Dermis microvascular lymphatic vessel endothelial cell (primary cell): ENCODE results near the gene TNFRSF17. TPM values are rescaled to one million over a fixed set of nuclear protein-coding genes. Genes with fewer than 3 reads are reported as not detected.
"Not testable (repeated sequence)": the region's sequence is repeated elsewhere in the genome, so short reads cannot be mapped to it uniquely, and the experiment has no call there.

ENCODE experiments used
- DNase-seq, 2 donors: peaks; one replicate each; pipeline versions ENCODE4 v3.0.0 to v3.0.0-alpha.2; 2010; ENCODE audit warnings: low read depth in 2 of 2
- total RNA-seq: library from RNA; depleted of rRNA; stranded (reverse); fragments of >200 nt; gene quantifications from 2 replicates; pipeline ENCODE4 v1.2.1, GENCODE V29; 2014

TNFRSF17 gene
- total RNA-seq, 1 donor from 2014 or later: not detected

- not testable (repeated sequence) for DNase-seq
Measured at GRCh38 chr16:11970292-11970691, 5.3 kb downstream of the TNFRSF17 start.

GRCh38 chr16:11972128-11972527, 7.1 kb downstream of the TNFRSF17 start:
- peak in 1 of 2 donors; percentile 46 for DNase-seq

- no peak for DNase-seq
Measured at GRCh38 chr16:11973070-11973469, 8.1 kb downstream of the TNFRSF17 start.

GRCh38 chr16:11976850-11977375, 11.9 kb downstream of the TNFRSF17 start:
- DNase-seq: peak in 1 of 2 donors; percentile 10

GRCh38 chr16:11977376-11978041, 12.5 kb downstream of the TNFRSF17 start:
- peak in 1 of 2 donors; percentile 21 for DNase-seq

GRCh38 chr16:11978080-11978479, 13.1 kb downstream of the TNFRSF17 start:
- DNase-seq: no peak

DNA sequence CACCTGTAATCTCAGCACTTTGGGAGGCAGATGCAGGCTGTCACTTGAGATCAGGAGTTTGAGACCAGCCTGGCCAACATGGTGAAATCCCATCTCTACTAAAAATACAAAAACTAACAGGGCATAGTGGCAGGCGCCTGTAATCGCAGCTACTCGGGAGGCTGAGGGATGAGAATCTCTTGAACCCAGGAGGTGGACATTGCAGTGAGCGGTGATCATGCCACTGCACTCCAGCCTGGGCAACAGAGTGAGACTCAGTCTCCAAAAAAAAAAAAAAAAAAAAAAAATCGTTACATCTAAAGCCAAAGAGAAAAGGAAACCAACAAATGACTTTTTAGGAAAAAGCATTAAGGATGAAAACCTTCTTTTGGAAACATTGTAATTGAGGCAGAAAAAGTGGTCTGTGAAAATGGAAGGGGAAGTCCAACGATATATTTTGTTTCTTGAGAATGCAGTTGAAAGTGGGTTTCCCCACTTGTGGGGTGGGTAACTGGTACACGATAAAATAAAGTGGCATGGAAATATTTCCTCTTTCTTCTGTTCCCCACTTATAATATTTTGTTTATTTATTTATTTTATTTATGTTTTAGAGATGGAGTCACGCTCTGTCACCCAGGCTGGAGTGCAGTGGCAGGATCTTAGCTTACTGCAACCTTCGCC, 14.1 kb downstream of the TNFRSF17 start:
- DNase-seq: no peak

- no peak for DNase-seq
Measured at GRCh38 chr16:11980136-11980844, 15.3 kb downstream of the TNFRSF17 start.

DNA sequence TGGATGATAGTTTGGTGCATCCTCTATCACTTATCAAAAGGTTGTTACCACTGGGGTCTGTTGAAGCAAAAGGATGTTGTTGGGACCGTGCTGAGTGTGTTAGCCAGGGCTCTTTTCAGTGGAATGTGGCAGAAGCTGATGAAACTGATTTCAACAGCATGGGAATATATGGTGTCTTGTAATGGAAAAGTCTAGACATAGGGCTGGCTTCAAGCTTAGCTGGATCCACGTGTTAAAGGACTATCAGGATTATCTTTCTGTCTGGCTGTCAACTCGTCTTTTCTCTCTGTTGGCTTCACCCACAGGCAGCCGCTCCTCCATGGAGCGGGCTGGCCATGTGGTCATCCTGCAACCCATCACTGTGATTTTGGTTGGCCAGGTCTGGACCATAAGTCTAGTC, 20.2 kb downstream of the TNFRSF17 start:
- no peak for DNase-seq

GRCh38 chr16:11986521-11987057, 21.6 kb downstream of the TNFRSF17 start:
- DNase-seq: no peak

DNA sequence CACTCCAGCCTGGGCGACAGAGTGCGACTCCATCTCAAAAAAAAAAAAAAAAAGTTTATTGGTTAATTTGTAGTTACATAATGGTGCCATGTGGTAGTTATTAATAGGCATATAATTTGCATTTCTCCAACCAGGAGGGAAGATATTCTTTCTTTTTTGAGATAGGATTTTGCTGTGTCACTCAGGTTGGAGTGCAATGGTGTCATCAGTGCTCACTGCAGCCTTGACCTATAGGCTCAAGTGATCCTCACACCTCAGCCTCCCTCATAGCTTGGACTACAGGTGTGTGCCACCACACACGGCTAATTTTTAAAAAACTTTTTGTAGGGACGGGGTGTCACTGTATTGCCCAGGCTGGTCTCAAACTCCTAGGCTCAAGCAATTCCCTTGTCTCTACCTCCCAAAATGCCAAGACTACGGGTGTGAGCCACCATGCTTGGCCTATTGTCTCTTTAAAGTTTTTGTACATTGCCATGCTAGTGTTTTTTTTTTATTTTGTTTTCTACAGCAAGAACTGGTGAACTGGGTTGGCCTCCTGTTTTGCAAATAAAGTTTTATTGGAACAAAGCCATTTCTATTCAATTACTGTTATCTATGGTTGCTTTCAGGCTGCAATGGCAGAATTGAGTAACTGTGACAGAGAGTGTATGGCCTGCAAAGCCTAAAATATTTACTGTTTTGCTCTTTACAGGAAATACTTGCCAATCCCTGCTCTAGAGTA, 23.4 kb downstream of the TNFRSF17 start:
- no peak for DNase-seq

DNA sequence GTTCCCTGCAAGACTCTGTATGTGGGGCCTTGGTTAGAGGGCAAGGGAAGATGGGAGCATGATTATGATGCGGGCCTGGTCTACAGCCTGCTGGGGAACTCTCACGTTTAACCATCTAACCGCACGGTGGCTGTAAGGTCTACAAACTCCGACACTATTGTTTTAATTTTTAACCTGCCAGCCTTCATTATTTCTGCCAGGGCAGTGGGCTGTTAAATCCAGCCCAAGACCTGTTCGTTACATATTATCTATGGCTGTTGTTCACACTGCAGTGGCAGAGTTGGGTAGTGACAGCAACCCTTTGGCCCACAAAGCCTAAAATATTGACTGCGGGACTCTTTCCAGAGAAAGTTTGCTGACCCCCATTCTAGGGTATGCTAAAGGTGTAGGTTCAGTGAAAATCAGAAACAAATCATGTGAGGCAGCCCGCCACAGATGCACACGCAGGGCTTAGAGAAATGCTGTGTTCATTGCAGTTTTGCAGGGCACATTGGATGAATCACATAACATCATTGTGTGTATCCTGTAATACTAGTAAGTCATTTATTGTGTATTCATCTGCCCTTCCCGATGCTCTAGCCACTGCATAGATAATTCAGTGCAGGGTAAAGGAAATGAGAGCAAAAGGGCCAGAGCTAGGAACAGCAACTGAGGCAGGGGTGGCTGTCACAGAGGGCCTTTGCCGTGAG, 25.8 kb downstream of the TNFRSF17 start:
- DNase-seq: no peak

GRCh38 chr16:11992008-11992584, 27.1 kb downstream of the TNFRSF17 start:
- no peak for DNase-seq

DNA sequence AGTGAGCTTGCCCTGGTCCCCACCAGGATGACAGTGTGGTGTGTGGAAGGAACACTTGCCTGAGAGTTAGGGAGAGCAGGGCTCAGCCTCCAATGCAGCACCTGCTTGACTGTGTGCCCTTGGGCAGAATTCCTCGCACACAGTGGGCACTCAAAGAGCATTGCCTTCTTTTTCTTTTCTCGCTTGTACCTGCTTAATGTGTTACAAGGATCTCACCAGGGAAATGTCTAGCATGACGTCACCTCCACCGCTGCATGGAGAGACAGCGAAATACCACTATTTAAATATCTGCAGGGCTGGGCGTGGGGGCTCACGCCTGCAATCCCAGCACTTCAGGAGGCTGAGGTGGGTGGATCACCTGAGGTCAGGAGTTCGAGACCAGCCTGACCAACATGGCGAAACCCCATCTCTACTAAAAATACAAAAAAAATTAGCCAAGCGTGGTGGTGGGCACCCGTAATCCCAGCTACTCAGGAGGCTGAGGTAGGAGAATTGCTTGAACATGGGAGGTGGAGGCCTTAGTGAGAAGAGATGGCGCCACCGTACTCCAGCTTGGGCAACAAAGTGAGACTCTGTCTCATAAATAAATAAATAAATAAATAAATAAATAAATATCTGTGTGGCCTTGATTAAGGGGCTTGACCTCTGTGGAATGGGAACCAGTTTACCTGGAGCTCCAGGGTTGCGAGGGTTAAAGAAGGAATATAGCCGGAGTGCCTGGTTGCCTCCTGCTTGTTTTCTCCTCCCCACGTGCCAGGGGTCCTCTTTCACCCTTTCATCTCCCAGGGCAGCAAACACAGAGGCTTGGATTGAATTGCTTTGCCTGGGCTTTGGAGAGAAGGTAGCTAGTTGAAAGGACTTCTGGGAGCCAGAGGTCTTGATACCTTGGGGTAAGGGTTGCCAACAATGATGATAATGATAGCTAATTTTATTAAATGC, 27.8 kb downstream of the TNFRSF17 start:
- DNase-seq: no peak

GRCh38 chr16:11994143-11995119, 29.4 kb downstream of the TNFRSF17 start:
- peak; percentile 74 to 78 for DNase-seq

GRCh38 chr16:11996433-11997330, 31.7 kb downstream of the TNFRSF17 start:
- DNase-seq: peak in 1 of 2 donors; percentile 3

DNA sequence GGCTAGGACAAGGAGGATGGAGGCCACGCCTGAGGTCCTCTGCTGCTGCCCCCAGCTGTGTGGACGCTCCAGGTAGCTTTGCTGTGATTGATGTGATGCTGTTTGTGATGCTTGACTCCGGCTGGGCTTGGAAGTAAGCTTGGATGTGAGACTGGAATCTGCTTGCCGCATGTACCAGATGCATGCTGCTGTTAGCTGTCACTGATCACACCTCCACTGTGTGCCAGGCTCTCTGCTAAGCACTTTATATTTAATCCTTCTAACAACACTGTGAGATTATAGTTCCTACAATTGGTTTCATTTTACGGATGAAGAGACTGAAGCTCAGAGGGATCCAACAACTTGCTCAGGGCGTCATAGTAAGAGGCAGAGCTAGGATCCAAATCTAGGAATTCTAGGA, 35.0 kb downstream of the TNFRSF17 start:
- DNase-seq: no peak
